Right lobe of liver (tissue), 6 donors: ENCODE data around the gene WDR83. TPM values are rescaled to one million over a fixed set of nuclear protein-coding genes. Genes with fewer than 3 reads are reported as not detected.
"Not testable (repeated sequence)": the region's sequence is repeated elsewhere in the genome, so short reads cannot be mapped to it uniquely, and the experiment has no call there.

Source experiments
- ATAC-seq, 4 donors: fragments of 200-7000 bp; cut with Tn5 transposase; one replicate each; pipeline ENCODE4 v1.9.1; 2020; ENCODE audit warnings: mild to moderate bottlenecking in 4 of 4, moderate library complexity in 4 of 4
- DNase-seq, 3 donors: peaks; one replicate each; pipeline ENCODE4 v3.0.0-alpha.2; 2020
- H3K27ac ChIP-seq, 3 donors: fragments of 200-600 bp; one replicate each; pipeline ENCODE4 v1.8.0; 2022
- H3K27me3 ChIP-seq, 2 donors: fragments of 200-600 bp; one replicate each; pipeline ENCODE4 v1.8.0; 2022
- H3K36me3 ChIP-seq, 4 donors: fragments of 200-600 bp; sonication (generic) in 1 of 4; one replicate each; pipeline versions ENCODE4 v1.5.1 to v1.8.0; 2017 to 2022; ENCODE audit warnings: control low read depth in 1 of 4
- H3K4me1 ChIP-seq, 4 donors: fragments of 200-600 bp; sonication (generic) in 1 of 4; one replicate each; pipeline versions ENCODE4 v1.5.1 to v1.8.0; 2017 to 2022; ENCODE audit warnings: control low read depth in 1 of 4
- H3K4me3 ChIP-seq, 3 donors: fragments of 200-600 bp; one replicate each; pipeline ENCODE4 v1.8.0; 2022
- H3K9me3 ChIP-seq, 4 donors: fragments of 200-600 bp; sonication (generic) in 1 of 4; one replicate each; pipeline versions ENCODE4 v1.5.1 to v1.8.0; 2017 to 2022; ENCODE audit warnings: control low read depth in 1 of 4
- POLR2A ChIP-seq: fragments of 450-650 bp; IDR thresholded peaks from one replicate; pipeline ENCODE4 v1.6.1; 2017; ENCODE audit warnings: antibody characterized with exemption, mild to moderate bottlenecking
- WGBS: methylation state at CpG from one replicate; pipeline ENCODE4 v1.1.6; 2018; ENCODE audit warnings: low coverage, low lambda C conversion rate; ENCODE audit not compliant: insufficient coverage; ENCODE audit errors: missing lambda C conversion rate; 5-methylcytosine and 5-hydroxymethylcytosine counted together
- intact Hi-C, 2 donors: fragments of 100-400 bp; cut with DNase I; formaldehyde crosslinking; loops; one replicate each; pipeline versions ENCODE4 v1.11.2 to v1.14.1; 2022
- total RNA-seq, 6 experiments: library from RNA; depleted of rRNA in 2 of 6; stranded (reverse); fragments of >200 nt in 2 of 6; fragmentation: NEBNext Ultra II Directional in 3 of 6; extraction: Animal tissue kit (Norgen Biotek cat#: 25700) in 3 of 6; gene quantifications; one replicate each; pipeline versions ENCODE4 v1.1.0 to v1.2.4, GENCODE V29; 2016 to 2023
- TF ChIP-seq, protein P1 (sequence below), 4 donors: fragments of 200-600 bp in 3 of 4; fragments of 450-650 bp in 1 of 4; IDR thresholded peaks; one replicate each; pipeline versions ENCODE4 v1.5.1 to v1.8.0; 2016 to 2022; ENCODE audit warnings: antibody characterized with exemption in 4 of 4, mild to moderate bottlenecking in 2 of 4
- donor health status: DM: no; HTN: yes; CAD: no.
- donor health status: DM: no; HTN: no; CAD: no.
- donor health status: DM: no; HTN: no; CAD: no.
- donor health status: DM: no; HTN: yes; CAD: no.
- donor health status: DM: no; HTN: yes; CAD: no.

Gene WDR83
- total RNA-seq, 6 experiments from 2014 or later = 2.5 to 6.2 (median 4.2) TPM

DNA sequence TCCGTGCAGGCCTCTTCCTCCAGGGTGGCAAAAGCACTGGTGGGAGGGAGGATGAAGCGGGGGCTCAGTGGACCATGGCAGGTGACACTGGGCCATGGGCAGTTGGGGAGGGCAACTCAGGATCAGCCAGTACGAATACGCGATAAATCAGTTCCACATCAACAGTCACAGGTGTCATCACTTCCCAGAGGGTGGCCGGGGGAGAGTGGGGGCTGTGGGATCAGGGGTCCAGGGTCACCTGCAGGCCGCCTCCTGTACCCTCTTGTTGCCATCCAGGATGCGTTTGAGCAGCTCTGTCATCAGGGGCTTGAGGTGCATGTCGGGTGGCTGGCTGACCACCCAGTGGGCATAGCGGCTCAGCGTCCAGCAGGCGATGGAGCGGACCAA, 39.7 kb downstream of the WDR83 start:
- H3K36me3 ChIP-seq = peaks cover 11 to 85% (median 41%) of the 10 kb centered on the region in 4 donors
- no peaks in the 10 kb centered on the region for H3K9me3 ChIP-seq
- 91% methylated on average over 7 of the region's 13 CpGs for WGBS
- no peaks in the 10 kb centered on the region for H3K27me3 ChIP-seq
- ATAC-seq = no peak
- TF ChIP-seq, protein P1, sequence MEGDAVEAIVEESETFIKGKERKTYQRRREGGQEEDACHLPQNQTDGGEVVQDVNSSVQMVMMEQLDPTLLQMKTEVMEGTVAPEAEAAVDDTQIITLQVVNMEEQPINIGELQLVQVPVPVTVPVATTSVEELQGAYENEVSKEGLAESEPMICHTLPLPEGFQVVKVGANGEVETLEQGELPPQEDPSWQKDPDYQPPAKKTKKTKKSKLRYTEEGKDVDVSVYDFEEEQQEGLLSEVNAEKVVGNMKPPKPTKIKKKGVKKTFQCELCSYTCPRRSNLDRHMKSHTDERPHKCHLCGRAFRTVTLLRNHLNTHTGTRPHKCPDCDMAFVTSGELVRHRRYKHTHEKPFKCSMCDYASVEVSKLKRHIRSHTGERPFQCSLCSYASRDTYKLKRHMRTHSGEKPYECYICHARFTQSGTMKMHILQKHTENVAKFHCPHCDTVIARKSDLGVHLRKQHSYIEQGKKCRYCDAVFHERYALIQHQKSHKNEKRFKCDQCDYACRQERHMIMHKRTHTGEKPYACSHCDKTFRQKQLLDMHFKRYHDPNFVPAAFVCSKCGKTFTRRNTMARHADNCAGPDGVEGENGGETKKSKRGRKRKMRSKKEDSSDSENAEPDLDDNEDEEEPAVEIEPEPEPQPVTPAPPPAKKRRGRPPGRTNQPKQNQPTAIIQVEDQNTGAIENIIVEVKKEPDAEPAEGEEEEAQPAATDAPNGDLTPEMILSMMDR (IDR thresholded peaks at IDR 0.05) = no peak
- no peak for TF ChIP-seq POLR2A
- no peak overlapping the region for H3K27ac ChIP-seq
- no peak overlapping the region for H3K4me3 ChIP-seq
- intact Hi-C loops = loop anchor here in 1 of 2 donors (10.0 kb wide), 1 partner anchor 48 kb away; the partner anchor contains the start of gene BEST2
- no peak for DNase-seq
- H3K4me1 ChIP-seq = no peaks in the 10 kb centered on the region

DNA sequence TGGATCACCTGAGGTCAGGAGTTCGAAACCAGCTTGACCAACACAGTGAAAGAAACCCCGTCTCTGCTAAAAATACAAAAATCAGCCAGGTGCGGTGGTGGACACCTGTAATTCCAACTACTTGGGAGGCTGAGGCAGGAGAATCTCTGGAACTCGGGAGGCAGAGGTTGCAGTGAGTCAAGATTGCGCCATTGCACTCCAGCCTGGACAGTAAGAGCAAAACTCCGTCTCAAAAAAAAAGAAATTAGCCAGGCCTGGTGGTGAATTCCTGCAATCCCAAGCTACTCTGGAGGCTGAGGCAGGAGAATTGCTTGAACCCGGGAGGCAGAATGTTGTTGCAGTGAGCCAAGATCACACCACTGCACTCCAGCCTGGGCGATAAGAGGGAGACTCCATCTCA, 42.0 kb downstream of the WDR83 start:
- intact Hi-C loops = loop anchor here in 1 of 2 donors (10.0 kb wide), 1 partner anchor 46 kb away; the partner anchor contains the start of gene BEST2
- Histone ChIP-seq H3K4me3 (no peak overlapping the region), H3K9me3 (no peaks in the 10 kb centered on the region), H3K36me3 (peaks cover 13 to 75% (median 47%) of the 10 kb centered on the region in 4 donors), H3K27me3 (no peaks in the 10 kb centered on the region), H3K4me1 (no peaks in the 10 kb centered on the region), H3K27ac (no peak overlapping the region)
- DNase-seq = no peak
- TF ChIP-seq, protein P1 (IDR thresholded peaks at IDR 0.05) = no peak
- no peak for TF ChIP-seq POLR2A
- ATAC-seq = no peak
- 80% methylated on average over 7 of the region's 8 CpGs for WGBS

DNA sequence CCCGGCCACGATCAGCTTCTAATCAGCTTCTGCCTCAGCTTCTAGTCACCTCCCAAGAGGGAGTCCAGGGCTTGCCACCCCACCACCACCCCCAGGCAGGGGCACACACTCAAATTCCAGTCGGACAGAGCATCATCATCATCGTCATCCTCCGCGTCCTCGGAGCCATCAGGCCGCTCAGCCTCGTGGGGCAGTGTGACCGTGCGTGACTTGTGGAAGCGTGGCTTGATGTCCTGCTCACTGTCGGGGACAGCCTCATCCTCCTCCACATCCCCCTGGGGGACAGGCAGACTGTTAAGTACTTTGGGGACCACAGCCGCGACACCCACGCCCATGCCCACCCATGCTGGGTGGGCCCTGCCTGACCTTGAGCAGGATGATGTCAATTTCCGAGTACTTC, 44.6 kb downstream of the WDR83 start:
- no peak for DNase-seq
- intact Hi-C loops = no loop called here
- H3K27ac ChIP-seq = no peak overlapping the region
- H3K4me3 ChIP-seq = no peak overlapping the region
- WGBS = 92% methylated on average over 2 of the region's 17 CpGs
- H3K27me3 ChIP-seq = no peaks in the 10 kb centered on the region
- peaks cover 23 to 74% (median 47%) of the 10 kb centered on the region in 4 donors for H3K36me3 ChIP-seq
- H3K4me1 ChIP-seq = peaks cover 0 to 3% (median 0%) of the 10 kb centered on the region in 4 donors
- H3K9me3 ChIP-seq = no peaks in the 10 kb centered on the region
- ATAC-seq = no peak
- TF ChIP-seq, protein P1 (IDR thresholded peaks at IDR 0.05) = no peak
- no peak for TF ChIP-seq POLR2A

DNA sequence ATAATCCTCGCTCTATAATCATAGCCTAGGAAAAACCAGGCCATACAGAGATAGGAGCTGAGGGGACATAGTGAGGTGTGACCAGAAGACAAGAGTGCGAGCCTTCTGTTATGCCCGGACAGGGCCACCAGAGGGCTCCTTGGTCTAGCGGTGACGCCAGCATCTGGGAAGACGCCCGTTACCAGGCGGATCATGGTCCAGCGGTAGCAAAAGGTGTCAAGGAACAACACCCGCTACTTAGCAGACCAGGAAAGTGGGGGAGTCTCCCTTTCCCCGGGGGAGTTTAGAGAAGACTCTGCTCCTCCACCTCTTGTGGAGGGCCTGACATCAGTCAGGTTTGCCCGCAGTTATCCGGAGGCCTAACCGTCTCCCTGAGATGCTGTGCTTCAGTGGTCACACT, 45.5 kb downstream of the WDR83 start:
- H3K36me3 ChIP-seq = peaks cover 23 to 65% (median 41%) of the 10 kb centered on the region in 4 donors
- H3K27ac ChIP-seq, ATAC-seq, H3K4me3 ChIP-seq, H3K9me3 ChIP-seq, DNase-seq, H3K4me1 ChIP-seq, H3K27me3 ChIP-seq, intact Hi-C loops: not testable (repeated sequence)
- 40% methylated on average over 3 of the region's 14 CpGs for WGBS
- TF ChIP-seq, protein P1 (IDR thresholded peaks at IDR 0.05) = peak; percentile 35 to 47 (median 39)

DNA sequence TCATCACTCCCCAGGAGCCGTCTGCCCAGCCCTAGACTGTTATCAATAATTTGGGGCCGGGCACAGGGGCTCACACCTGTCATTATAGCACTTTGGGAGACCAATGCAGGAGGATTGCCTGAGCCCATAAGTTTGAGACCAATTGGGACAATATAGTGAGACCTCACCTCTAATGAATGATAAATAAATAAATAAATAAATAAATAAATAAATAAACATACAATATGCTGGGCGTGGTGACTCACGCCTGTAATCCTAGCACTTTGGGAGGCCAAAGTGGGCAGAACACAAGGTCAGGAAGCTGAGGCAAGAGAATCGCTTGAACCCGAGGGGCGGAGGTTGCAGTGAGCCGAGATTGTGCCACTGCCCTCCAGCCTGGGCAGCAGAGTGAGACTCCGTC, 46.7 kb downstream of the WDR83 start:
- peaks cover 23 to 62% (median 39%) of the 10 kb centered on the region in 4 donors for H3K36me3 ChIP-seq
- H3K9me3 ChIP-seq, DNase-seq, H3K4me1 ChIP-seq, H3K27me3 ChIP-seq, intact Hi-C loops, H3K27ac ChIP-seq, ATAC-seq, H3K4me3 ChIP-seq: not testable (repeated sequence)
- WGBS = 92% methylated on average over 7 of the region's 9 CpGs
